Right kidney (tissue), 9 donors: ENCODE data around the gene OR2W1.

Experiments used
- DNase-seq: peaks from one replicate; pipeline ENCODE4 v3.0.0-alpha.2; 2016
- long read RNA-seq, 8 donors: transcript quantifications; one replicate each; lab custom pipeline, GENCODE V29; 2026

The OR2W1 gene
- long read RNA-seq, donor 1 = 0 reads
- long read RNA-seq, donor 2 = 0 reads
- long read RNA-seq, donor 3 = 0 reads
- long read RNA-seq, donor 4 = 0 reads
- long read RNA-seq, donor 5 = 0 reads
- long read RNA-seq, donor 6 = 0 reads
- long read RNA-seq, donor 7 = 0 reads
- long read RNA-seq, donor 8 = 0 reads

GRCh38 chr6:29045075-29045474 lies at the start of gene OR2W1:
TSS of gene OR2W1 (minus strand) at chr6:29045175. CDS start at chr6:29045175, 0 bp downstream.
- DNase-seq = no peak

- DNase-seq = no peak
These were observed 48.0 kb upstream of the OR2W1 start for GRCh38 chr6:29092957-29093356.

GRCh38 chr6:29087213-29087612 lies 42.2 kb upstream of the OR2W1 start, which contains the start of gene OR2B3:
TSS of gene OR2B3 (minus strand) at chr6:29087313. CDS start at chr6:29087248, 65 bp downstream.
- no peak for DNase-seq

- DNase-seq = no peak
These were observed 37.5 kb upstream of the OR2W1 start for GRCh38 chr6:29082457-29082856.

- DNase-seq = no peak
These were observed 36.3 kb upstream of the OR2W1 start for GRCh38 chr6:29081312-29081711.

GRCh38 chr6:29079203-29079602 lies 34.2 kb upstream of the OR2W1 start:
- DNase-seq = no peak

- DNase-seq = no peak
These were observed 27.1 kb upstream of the OR2W1 start for GRCh38 chr6:29071831-29072723.

GRCh38 chr6:29051680-29052079 lies 6.7 kb upstream of the OR2W1 start:
- DNase-seq = no peak

- DNase-seq = no peak
These were observed 9.0 kb downstream of the OR2W1 start for GRCh38 chr6:29035951-29036350.

- DNase-seq = no peak
These were observed 16.2 kb downstream of the OR2W1 start for GRCh38 chr6:29028821-29029220.

GRCh38 chr6:29025927-29026585 lies 18.9 kb downstream of the OR2W1 start:
- DNase-seq = no peak

- DNase-seq = no peak
These were observed 23.5 kb downstream of the OR2W1 start for GRCh38 chr6:29021434-29021833.

GRCh38 chr6:29019629-29020028 lies 25.3 kb downstream of the OR2W1 start:
- no peak for DNase-seq

GRCh38 chr6:29017428-29017802 lies 27.6 kb downstream of the OR2W1 start:
- DNase-seq = no peak

GRCh38 chr6:29016559-29017427 lies 28.2 kb downstream of the OR2W1 start:
- DNase-seq = peak; percentile 76

- DNase-seq = peak; percentile 12
These were observed 30.0 kb downstream of the OR2W1 start for GRCh38 chr6:29014729-29015608.

GRCh38 chr6:29011276-29011734 lies 33.7 kb downstream of the OR2W1 start:
- DNase-seq = peak; percentile 56

GRCh38 chr6:29009358-29009757 lies 35.6 kb downstream of the OR2W1 start:
- DNase-seq = no peak

- DNase-seq = no peak
These were observed 36.9 kb downstream of the OR2W1 start for GRCh38 chr6:29008089-29008488.

- peak; percentile 63 for DNase-seq
These were observed 39.6 kb downstream of the OR2W1 start, which contains the start of gene ZNF311 for GRCh38 chr6:29005183-29005885. TSS of gene ZNF311 (minus strand) at chr6:29005315. CDS start at chr6:29003954, 1,361 bp downstream.
